Gastroesophageal sphincter (tissue), 3 donors: ENCODE results near the gene CKAP4.

ENCODE experiments used
- CTCF ChIP-seq, 4 experiments: fragments of 200-600 bp in 2 of 4; fragments of 450-650 bp in 2 of 4; sonication (generic) in 1 of 4; IDR thresholded peaks; one replicate each; pipeline ENCODE4 v1.5.1; 2017 to 2019; ENCODE audit warnings: antibody characterized with exemption in 4 of 4, mild to moderate bottlenecking in 2 of 4, moderate library complexity in 2 of 4
- EP300 ChIP-seq: sonication (generic); formaldehyde crosslinking; IDR thresholded peaks from one replicate; pipeline ENCODE4 v1.6.1; 2017; ENCODE audit warnings: antibody characterized with exemption, mild to moderate bottlenecking
- POLR2A ChIP-seq, 2 donors: fragments of 450-650 bp; IDR thresholded peaks; one replicate each; pipeline ENCODE4 v1.6.1; 2017; ENCODE audit warnings: antibody characterized with exemption in 2 of 2, mild to moderate bottlenecking in 2 of 2, moderate library complexity in 1 of 2
- POLR2AphosphoS5 ChIP-seq: sonication (generic); formaldehyde crosslinking; IDR thresholded peaks from one replicate; pipeline ENCODE4 v1.6.1; 2017; ENCODE audit warnings: antibody characterized with exemption

DNA sequence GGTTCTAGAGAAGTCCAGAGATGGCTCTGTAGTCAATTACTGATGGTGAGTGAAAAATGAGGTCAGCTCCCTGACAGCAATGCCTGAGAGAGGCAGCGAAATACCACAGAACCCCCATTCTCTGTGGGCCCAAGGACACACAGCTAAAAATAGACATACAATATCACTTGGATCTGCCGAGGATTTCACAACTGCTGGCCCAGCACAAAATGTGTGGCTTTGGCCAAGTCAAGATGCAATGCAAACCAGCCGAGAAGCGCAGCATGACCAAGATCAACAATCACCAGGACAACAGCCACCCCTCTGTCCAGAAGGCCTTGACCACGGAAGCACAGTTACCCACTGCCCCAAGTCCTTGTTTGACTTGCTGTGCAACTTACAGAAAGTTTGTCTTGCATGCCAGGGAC is 52.2 kb downstream of the CKAP4 start:
- TF ChIP-seq POLR2A (IDR thresholded peaks at IDR 0.05) (no peak), CTCF (IDR thresholded peaks at IDR 0.05) (no peak), POLR2AphosphoS5 (peak; percentile 48), EP300 (no peak)
